GM19240 (cell line): ENCODE results near the gene SATB2.

Experiments used
- DNase-seq: peaks from one replicate; pipeline ENCODE4 v3.0.0; 2011; ENCODE audit warnings: low spot score; ENCODE audit not compliant: insufficient read length

Gene SATB2

DNA sequence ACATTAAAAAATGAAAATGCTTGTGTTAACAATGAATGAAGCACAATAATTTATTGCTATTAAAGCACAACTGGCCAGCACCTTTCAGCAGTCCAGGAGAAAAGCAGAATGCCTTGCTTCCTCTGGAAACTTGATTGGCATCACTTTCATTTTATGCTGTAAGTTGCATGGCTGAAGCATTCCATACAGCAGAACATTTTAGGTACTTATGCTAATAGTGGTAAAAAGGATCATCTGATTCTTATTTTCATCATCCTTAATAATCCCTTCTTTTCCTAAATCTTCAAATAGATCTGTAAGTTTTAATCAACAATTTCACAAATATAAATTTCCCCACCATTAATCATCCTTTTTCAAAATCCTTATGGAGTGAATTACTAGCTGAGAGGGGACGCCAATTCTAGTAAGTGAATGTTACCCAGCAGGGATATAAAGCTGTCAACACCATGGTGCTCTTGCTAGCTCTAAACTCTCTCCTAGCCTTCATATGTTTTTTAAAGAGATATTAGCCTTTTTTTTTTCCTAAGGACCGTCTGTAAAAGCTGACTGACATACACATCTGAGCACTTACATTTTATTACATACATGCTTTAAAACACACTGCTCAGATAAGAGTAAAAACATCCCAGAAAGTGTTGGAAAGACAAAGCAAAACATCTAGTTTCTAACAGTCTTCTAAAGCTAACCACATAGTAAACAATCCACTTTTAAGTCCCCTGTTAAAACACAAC lies 5.3 kb downstream of the SATB2 start:
- DNase-seq, result no peak

DNA sequence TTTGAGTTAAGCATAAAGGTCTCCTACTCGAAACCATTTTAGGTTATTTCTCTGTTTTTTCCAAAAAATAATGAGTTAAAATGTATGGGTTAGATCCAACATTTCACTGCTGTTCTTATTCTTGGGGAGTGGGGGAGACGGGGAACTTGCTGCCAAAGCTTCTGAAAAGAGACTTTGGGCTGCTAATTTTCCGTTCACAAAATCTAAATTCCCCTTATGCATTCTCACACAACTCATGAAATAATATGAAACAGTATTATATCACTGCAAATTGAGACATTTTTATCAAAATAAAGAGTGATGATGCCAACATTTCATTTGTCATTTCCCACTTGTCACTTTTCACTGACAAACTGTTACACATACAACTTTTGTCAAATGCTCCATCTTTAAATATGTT lies 7.8 kb downstream of the SATB2 start:
- no peak for DNase-seq

GRCh38 chr2:199449455-199449854 lies 8.3 kb downstream of the SATB2 start:
- DNase-seq, result no peak

GRCh38 chr2:199446996-199447576 lies 10.7 kb downstream of the SATB2 start:
- DNase-seq, result no peak

DNA sequence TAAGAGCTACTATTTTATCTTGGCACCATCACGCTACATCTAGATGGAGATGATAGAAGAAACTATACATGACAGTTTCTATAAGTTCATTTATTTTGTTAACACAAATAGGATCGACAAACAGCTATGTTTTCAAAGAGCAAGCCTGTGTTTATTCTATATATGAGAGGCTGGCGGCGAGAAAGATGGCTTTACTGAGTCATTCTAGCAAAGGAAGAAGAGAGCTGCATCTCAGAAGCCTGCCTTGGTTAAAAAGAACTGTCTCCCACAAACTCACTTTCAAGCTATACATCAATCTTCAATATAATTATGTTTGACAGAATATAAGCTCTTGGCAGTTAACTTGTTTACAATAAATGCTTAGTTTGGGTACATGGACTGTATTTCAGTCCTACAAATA lies 13.0 kb downstream of the SATB2 start:
- no peak for DNase-seq

DNA sequence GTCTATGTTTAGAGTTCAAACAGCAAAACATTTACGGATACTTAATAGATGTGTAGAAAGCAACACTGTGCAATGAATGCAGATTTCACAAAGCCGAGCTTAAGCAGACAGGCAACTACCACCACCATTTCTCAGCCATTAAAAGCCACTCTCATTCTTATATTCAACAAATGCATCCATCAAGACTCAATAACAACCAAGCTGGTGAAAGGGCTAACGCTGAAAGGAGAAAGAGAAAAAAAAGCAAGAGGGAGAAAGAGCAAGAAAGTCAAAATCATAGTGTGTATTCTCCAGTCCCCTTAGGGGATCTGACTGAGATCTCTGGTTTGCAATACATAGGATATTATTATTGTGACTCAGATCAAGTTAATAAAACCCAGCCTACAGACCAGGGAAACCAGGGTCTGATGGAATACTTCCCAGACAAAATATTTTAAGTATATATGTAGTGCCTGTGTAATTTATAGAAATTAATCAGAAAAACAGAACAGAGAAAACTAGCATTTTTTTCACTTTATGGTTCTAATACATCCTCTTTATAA lies 14.1 kb downstream of the SATB2 start:
- no peak for DNase-seq

DNA sequence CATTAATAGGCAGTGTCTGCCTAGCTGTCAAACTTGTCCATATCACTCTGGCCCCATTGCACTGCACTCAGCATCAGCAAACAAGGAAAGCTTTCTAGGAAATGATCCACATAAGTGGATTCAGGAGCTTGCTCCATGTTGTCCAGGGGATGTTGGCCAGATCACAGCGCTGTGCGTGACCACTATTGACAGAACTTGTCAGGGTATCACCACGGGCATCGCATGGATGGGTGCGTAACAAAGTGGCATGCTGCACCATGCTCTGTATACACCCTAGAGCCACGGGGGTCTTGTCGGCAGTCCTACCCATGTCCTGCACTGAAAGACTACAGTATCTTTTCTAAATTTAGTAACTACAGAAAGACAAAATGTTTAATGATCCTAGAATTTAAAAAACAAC lies 15.6 kb downstream of the SATB2 start:
- DNase-seq, result no peak

DNA sequence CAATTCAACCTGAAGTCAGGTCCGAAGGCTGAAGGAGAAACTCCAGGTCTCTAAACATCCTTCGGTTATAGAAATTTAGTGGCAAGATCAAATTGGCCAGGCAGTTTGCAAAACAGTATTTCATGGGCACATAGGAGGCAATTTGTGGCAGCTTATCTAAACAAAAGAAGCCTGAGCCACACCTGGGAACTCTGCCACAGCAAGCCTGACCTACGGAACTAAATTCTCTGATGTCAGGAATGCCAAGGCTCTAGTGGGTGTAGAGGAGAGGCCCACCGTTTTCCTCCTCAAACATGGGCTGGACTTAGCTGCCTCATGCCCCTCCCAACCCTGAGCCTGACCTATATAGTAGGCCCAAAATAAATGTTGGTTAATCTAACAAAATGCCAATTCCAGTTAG lies 16.0 kb downstream of the SATB2 start:
- no peak for DNase-seq

DNA sequence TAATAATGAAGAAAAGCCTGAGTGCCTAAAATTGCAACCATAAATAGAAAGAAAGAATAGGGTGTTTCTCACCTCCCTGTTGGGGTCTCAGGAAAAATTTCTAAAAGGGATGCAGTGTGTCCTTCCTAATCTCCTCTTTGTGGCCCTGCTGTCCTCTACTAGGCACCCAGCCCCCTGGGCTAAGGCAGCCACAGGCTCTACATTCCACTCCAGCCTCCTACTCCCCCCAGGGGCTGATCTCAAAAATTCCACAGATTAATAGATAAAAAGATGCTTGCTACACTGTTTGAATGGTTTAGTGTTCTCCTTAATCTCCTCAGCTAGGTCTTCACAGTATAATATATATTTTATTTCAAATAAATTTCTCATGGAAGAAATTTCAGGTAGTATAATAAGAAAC lies 17.6 kb downstream of the SATB2 start:
- DNase-seq, result no peak

DNA sequence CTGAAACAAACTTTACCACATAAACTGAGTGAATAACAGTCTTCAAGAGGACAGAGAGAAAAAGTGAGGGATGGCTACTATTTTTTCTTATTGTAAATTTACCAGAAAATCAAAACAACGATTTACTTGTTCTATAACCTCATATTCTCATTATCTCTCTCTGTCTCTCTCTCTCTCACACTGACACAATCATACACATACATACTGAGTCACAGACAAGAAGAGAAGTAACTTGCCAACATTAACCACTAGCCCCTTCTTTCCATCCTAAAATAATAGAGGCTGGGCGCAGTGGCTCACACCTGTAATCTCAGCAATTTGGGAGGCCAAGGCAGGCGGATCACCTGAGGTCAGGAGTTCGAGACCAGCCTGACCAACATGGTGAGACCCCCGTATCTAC lies 18.2 kb downstream of the SATB2 start:
- no peak for DNase-seq

DNA sequence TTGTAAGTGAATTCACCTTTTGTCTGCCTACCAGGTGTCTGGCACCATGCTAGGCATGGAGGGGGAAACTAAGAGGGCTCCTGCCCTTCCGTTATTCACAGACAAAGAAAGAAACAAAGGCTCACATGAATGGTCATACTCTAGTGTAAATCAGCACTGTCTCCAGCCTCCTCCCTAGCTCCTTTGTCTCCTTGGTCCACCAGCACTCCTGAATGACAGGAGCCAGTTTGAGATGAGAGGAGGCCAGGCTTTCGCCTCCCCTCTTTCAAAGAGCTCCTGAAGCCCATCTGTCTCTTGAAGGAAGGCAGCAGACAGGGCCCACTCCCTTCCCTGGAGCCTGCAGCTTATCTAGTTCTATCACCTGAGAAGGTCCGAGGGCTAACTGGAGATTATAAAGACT lies 18.7 kb downstream of the SATB2 start:
- no peak for DNase-seq

- no peak for DNase-seq
These were observed 23.2 kb downstream of the SATB2 start for GRCh38 chr2:199434555-199434954.

DNA sequence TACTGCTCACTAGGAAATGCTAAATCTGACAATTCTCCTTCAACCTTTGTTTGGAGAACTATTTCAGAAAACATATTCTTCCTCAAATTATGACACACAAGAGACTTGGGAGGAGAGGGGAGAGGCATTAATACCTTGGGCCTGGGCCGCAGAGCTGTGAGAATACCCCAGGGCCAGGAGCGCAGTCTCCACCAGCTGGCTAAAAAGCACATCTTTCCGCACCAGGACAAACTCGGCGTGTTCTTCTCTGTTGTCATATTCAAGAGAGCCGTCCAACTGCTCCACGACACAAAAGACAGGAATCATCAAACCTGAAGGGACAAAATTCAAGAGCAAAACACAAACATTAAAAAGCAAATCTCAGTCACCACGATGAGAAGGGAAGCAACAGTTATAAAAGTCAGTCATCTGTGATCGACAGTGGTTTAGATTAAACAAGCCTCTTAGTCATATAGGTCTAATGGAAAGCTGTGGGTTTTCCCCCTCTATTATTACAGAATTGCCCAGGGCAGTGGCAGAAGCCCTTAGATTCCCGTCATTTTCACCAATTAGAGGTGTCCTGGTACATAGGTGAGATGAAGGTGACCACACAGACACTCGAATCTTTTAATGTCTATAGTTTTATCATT lies 24.4 kb downstream of the SATB2 start:
- no peak for DNase-seq

- DNase-seq, result no peak
These were observed 26.0 kb downstream of the SATB2 start for GRCh38 chr2:199431746-199432213.

DNA sequence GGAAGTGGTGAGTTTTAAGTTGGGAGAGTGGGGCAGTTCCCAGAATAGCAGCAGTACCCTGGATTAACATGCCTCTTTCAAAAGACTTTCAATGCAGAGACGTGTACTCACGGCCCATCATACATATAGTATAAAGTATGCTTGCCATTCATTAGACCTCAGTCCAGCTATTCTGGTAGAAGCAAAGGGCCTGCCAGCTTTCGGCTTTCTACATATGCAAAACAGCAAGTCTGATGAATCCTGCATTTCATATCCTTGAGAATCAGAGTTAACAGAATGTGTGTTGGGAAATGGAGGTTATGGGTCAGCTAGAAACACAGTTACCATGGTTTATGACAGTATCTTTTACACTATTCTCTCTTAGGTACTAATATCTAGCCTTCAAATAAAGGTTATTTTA lies 27.5 kb downstream of the SATB2 start:
- no peak for DNase-seq

GRCh38 chr2:199428291-199428690 lies 29.4 kb downstream of the SATB2 start:
- DNase-seq, result no peak

- DNase-seq, result no peak
These were observed 33.6 kb downstream of the SATB2 start for GRCh38 chr2:199424160-199424559.

DNA sequence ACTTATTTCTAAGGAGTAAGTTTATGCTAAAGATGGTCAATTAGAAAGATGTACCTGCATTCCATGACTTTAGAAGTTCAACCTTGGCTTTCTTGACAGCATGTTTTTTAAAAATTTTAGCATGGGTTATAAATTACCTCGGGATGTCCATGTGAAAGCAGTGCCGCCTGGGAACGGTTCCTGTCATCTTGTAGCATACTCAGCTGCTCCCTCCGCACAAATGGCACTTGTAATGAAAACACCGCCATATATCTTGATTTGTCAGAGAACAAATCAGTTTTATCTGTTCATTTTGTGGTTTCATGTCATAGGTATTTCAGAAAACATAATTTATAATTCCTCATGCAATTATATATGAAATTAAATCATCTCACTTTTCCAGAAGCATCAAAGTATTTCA lies 38.3 kb downstream of the SATB2 start:
- no peak for DNase-seq

GRCh38 chr2:199414465-199414864 lies 43.3 kb downstream of the SATB2 start:
- no peak for DNase-seq

DNA sequence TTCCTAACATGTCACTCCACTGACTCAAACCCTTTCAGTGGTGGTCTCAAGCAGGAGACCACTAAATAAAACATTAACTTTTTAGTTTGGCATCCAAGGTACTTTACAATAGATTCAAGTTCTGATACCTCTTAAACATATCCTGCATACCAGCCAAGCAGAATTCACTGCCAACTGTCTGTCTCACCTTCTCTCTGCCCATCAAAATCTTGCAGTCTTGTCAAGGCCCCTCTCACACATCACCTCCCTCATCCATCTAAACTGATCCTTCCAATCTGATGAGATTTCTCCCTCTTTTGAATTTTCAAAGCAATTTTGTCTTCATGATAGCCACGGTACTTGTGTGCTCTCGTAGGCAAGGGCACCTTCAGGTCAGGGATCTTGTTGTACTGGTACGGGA lies 43.7 kb downstream of the SATB2 start:
- no peak for DNase-seq

DNA sequence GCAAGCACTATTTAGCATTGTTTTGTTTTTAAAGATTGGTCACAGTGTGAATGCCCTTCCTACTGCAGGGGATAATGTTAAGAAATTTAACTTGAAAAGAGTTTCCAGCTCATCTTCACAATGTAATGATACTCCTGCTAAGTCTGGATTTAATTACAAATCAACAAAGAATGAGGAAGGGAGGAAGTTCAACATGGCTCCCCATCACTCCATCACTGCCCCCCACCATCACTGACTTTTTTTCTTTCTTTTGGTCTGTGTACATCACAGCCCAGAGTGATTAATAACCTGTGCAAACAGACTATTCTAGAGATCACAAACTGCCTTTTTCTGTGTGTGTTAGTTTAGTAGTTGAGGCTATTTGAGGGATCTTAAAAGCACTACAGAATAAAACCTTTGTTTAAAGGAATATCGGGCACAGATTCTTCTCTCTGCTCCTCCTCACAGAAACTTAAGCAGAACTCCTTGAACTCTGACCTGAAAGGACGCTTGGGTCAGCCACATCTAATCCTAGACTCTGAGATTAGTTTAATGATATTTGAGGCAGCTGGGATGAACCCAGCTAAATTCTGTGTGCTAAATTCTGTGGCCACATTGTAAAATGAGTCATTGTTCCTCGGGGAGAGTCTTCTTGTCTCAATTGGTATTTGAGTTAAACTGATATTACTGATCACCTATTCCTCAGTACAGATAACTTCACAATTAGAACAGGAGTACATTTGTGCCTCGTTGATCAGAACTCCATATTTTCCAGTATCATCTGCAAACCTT lies 47.8 kb downstream of the SATB2 start:
- no peak for DNase-seq

DNA sequence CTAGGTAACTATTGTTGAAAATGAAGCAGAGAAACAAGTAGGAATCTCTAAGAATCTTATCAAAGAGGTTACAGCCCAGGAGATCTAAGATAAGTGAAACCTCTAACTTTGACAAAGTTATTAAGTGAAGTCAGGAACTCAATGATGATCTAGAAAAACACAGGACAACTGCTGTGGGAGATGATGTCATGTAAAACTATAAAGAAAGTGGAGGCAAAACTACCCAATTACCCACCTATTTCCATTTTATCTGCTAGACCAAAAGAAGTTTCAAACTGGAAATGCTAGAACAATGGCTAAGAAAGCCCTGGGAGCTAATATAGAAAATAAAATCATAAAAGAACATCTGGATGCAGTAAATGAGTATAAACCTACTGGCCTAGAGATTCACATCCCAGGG lies 50.3 kb downstream of the SATB2 start:
- DNase-seq, result no peak
